HCT116 (cell line): ENCODE data around the gene ANXA6. TPM values are rescaled to one million over a fixed set of nuclear protein-coding genes. Genes with fewer than 3 reads are reported as not detected.

Source experiments
- ATAC-seq: fragments of 200-7000 bp; cut with Tn5 transposase; 2 replicates; pipeline ENCODE4 v1.9.1; 2020; ENCODE audit warnings: mild to moderate bottlenecking, moderate library complexity
- BruUV-seq: library from RNA; stranded (reverse); fragments of 400-500 nt; replicated peaks from 2 replicates; lab custom pipeline; 2021; lab: Mats Ljungman, UMichigan
- CTCF ChIA-PET: fragments of 300-600 bp; sonication (Branson Sonifier 250); formaldehyde crosslinking; loops from one replicate; lab custom pipeline; 2021; ENCODE audit warnings: antibody characterized with exemption; lab: Charles Lee
- POLR2A ChIA-PET: fragments of 300-600, 350-600 bp; sonication (Branson Sonifier 250); formaldehyde crosslinking; loops from one replicate; lab custom pipeline; 2021; ENCODE audit warnings: antibody characterized with exemption; lab: Charles Lee
- RAD21 ChIA-PET, 2 experiments: fragments of 300-600 bp; sonication (Branson Sonifier 250); formaldehyde crosslinking; loops; one replicate each; lab custom pipeline; 2023; ENCODE audit warnings: low total read pairs in 2 of 2; ENCODE audit not compliant: uncharacterized antibody in 2 of 2, unreplicated experiment in 2 of 2, low non-redundant PET in 1 of 2; lab: Charles Lee
- DNase-seq: peaks from one replicate; pipeline ENCODE4 v3.0.0-alpha.2; 2010; ENCODE audit warnings: low read depth, low spot score
- H2AFZ ChIP-seq: fragments of 200-600 bp; shearing (Covaris generic), sonication (generic); 2 replicates; pipeline ENCODE4 v1.6.1; 2017; ENCODE audit warnings: low read depth, mixed run types, mixed read lengths, antibody characterized with exemption, low read length; ENCODE audit not compliant: poor library complexity, severe bottlenecking
- H3K27ac ChIP-seq: 2 replicates; pipeline ENCODE4 v1.5.1; 2012; ENCODE audit warnings: low read depth, low read length
- H3K27me3 ChIP-seq: fragments of 200-600 bp; sonication (generic); 2 replicates; pipeline ENCODE4 v1.6.1; 2016; ENCODE audit warnings: mixed run types, low read length, mixed read lengths; ENCODE audit not compliant: insufficient read depth
- H3K36me3 ChIP-seq, 2 experiments: fragments of 200-500 bp in 1 of 2; fragments of 200-600 bp in 1 of 2; sonication (Bioruptor generic) in 1 of 2; sonication (generic) in 1 of 2; 2 replicates each; pipeline versions ENCODE4 v1.5.1 to v1.6.1; 2014 to 2016; ENCODE audit warnings: low read length in 2 of 2, inconsistent platforms in 1 of 2, mixed read lengths in 1 of 2, mixed run types in 1 of 2; ENCODE audit not compliant: insufficient read depth in 2 of 2, control insufficient read depth in 1 of 2
- H3K4me1 ChIP-seq, 2 experiments: fragments of 200-600 bp in 1 of 2; sonication (generic) in 1 of 2; 2 replicates each; pipeline versions ENCODE4 v1.5.1 to v1.6.1; 2012 to 2017; ENCODE audit warnings: low read length in 2 of 2, inconsistent platforms in 1 of 2, mild to moderate bottlenecking in 1 of 2, mixed read lengths in 1 of 2, mixed run types in 1 of 2, moderate library complexity in 1 of 2; ENCODE audit not compliant: insufficient read depth in 2 of 2, control insufficient read depth in 1 of 2
- H3K4me2 ChIP-seq: fragments of 200-600 bp; sonication (generic); 2 replicates; pipeline ENCODE4 v1.6.1; 2017; ENCODE audit warnings: mixed run types, low read length, mixed read lengths
- H3K4me3 ChIP-seq, 2 experiments: fragments of 200-600 bp in 1 of 2; sonication (generic) in 1 of 2; replicated peaks in 1 of 2; 2 replicates each; pipeline ENCODE4 v1.5.1; 2011 to 2016; ENCODE audit warnings: low read length in 2 of 2, control low read depth in 1 of 2, low read depth in 1 of 2, mild to moderate bottlenecking in 1 of 2, mixed read lengths in 1 of 2, mixed run types in 1 of 2
- H3K79me2 ChIP-seq: fragments of 200-600 bp; sonication (generic); 2 replicates; pipeline ENCODE4 v1.6.1; 2017; ENCODE audit warnings: mild to moderate bottlenecking, mixed run types, low read length, moderate library complexity, mixed read lengths; ENCODE audit not compliant: insufficient read depth
- H3K9ac ChIP-seq: fragments of 200-600 bp; sonication (generic); 2 replicates; pipeline ENCODE4 v1.6.1; 2016; ENCODE audit warnings: low read length, mixed read lengths
- H3K9me2 ChIP-seq: fragments of 200-600 bp; sonication (generic), shearing (Covaris generic); 2 replicates; pipeline ENCODE4 v1.6.1; 2017; ENCODE audit warnings: mixed run types, mild to moderate bottlenecking, moderate library complexity; ENCODE audit not compliant: insufficient read depth
- H3K9me3 ChIP-seq, 2 experiments: fragments of 200-500 bp in 1 of 2; fragments of 200-600 bp in 1 of 2; sonication (Bioruptor generic) in 1 of 2; sonication (generic) in 1 of 2; 2 replicates each; pipeline ENCODE4 v1.6.1; 2014 to 2017; ENCODE audit warnings: low read length in 2 of 2, mixed read lengths in 2 of 2, inconsistent platforms in 1 of 2, low read depth in 1 of 2, mild to moderate bottlenecking in 1 of 2, mixed run types in 1 of 2, moderate library complexity in 1 of 2; ENCODE audit not compliant: control insufficient read depth in 1 of 2, insufficient read depth in 1 of 2
- H4K20me1 ChIP-seq: fragments of 200-600 bp; sonication (generic), shearing (Covaris generic); 2 replicates; pipeline ENCODE4 v1.6.1; 2017; ENCODE audit warnings: mixed run types, mild to moderate bottlenecking, moderate library complexity; ENCODE audit not compliant: insufficient read depth
- CEBPB ChIP-seq: IDR thresholded peaks from 2 replicates; pipeline ENCODE4 v1.6.1; 2012; ENCODE audit warnings: low read depth
- CTCF ChIP-seq, 3 experiments: fragments of 200-600 bp in 1 of 3; sonication (generic) in 1 of 3; IDR thresholded peaks in 2 of 3; conservative IDR thresholded peaks in 1 of 3; 2 replicates each; pipeline ENCODE4 v1.5.1; 2012 to 2017; ENCODE audit warnings: low read depth in 2 of 3, low read length in 2 of 3, antibody characterized with exemption in 1 of 3, borderline replicate concordance in 1 of 3, control low read depth in 1 of 3, mild to moderate bottlenecking in 1 of 3, mixed read lengths in 1 of 3, mixed run types in 1 of 3, moderate library complexity in 1 of 3; ENCODE audit not compliant: insufficient read depth in 1 of 3
- EGR1 ChIP-seq: IDR thresholded peaks from 2 replicates; pipeline ENCODE4 v1.6.1; 2012; ENCODE audit warnings: low read depth
- ELF1 ChIP-seq: IDR thresholded peaks from 2 replicates; pipeline ENCODE4 v1.6.1; 2012; ENCODE audit warnings: low read depth, borderline replicate concordance
- EZH2 ChIP-seq: fragments of 200-600 bp; sonication (generic); IDR thresholded peaks from 2 replicates; pipeline ENCODE4 v1.6.1; 2017; ENCODE audit warnings: antibody characterized with exemption, mixed run types
- EZH2phosphoT487 ChIP-seq: fragments of 200-600 bp; IDR thresholded peaks from 2 replicates; pipeline ENCODE4 v1.6.1; 2018; ENCODE audit warnings: antibody characterized with exemption, borderline replicate concordance
- FOSL1 ChIP-seq: IDR thresholded peaks from 2 replicates; pipeline ENCODE4 v1.6.1; 2012; ENCODE audit warnings: low read depth
- JUND ChIP-seq: IDR thresholded peaks from 2 replicates; pipeline ENCODE4 v1.6.1; 2012
- POLR2A ChIP-seq: IDR thresholded peaks from 2 replicates; pipeline ENCODE4 v1.7.0; 2011; ENCODE audit warnings: borderline replicate concordance; ENCODE audit not compliant: insufficient read depth, insufficient read length; ENCODE audit errors: extremely low read depth
- POLR2AphosphoS5 ChIP-seq: IDR thresholded peaks from 2 replicates; pipeline ENCODE4 v1.6.1; 2011; ENCODE audit warnings: mild to moderate bottlenecking, low read depth, low read length, moderate library complexity
- SIN3A ChIP-seq: IDR thresholded peaks from 2 replicates; pipeline ENCODE4 v1.6.1; 2012; ENCODE audit warnings: low read depth
- SP1 ChIP-seq: IDR thresholded peaks from 2 replicates; pipeline ENCODE4 v1.6.1; 2012; ENCODE audit warnings: low read depth
- SRF ChIP-seq: IDR thresholded peaks from 2 replicates; pipeline ENCODE4 v1.6.1; 2012; ENCODE audit warnings: low read depth
- ZNF274 ChIP-seq: fragments of 200-500 bp; sonication (Bioruptor generic); IDR thresholded peaks from 2 replicates; pipeline ENCODE4 v1.6.1; 2014; ENCODE audit warnings: mild to moderate bottlenecking, low read depth, low read length, inconsistent platforms
- intact Hi-C: fragments of 100-400 bp; cut with micrococcal nuclease; formaldehyde crosslinking; loops from 2 replicates; pipeline ENCODE4 v1.10.0; 2022
- total RNA-seq: library from RNA; stranded (reverse); gene quantifications from one replicate; pipeline ENCODE4 v1.2.1, GENCODE V29; 2021; ENCODE audit not compliant: unreplicated experiment
- TF ChIP-seq, protein P1 (sequence below): IDR thresholded peaks from 2 replicates; pipeline ENCODE4 v1.6.1; 2012
- TF ChIP-seq, protein P2 (sequence below): IDR thresholded peaks from 2 replicates; pipeline ENCODE4 v1.6.1; 2011; ENCODE audit warnings: mild to moderate bottlenecking, low read length, moderate library complexity; ENCODE audit not compliant: insufficient replicate concordance; ENCODE audit errors: extremely low read depth

The ANXA6 gene
- total RNA-seq, 1 experiment from 2014 or later: 71.9 TPM

DNA sequence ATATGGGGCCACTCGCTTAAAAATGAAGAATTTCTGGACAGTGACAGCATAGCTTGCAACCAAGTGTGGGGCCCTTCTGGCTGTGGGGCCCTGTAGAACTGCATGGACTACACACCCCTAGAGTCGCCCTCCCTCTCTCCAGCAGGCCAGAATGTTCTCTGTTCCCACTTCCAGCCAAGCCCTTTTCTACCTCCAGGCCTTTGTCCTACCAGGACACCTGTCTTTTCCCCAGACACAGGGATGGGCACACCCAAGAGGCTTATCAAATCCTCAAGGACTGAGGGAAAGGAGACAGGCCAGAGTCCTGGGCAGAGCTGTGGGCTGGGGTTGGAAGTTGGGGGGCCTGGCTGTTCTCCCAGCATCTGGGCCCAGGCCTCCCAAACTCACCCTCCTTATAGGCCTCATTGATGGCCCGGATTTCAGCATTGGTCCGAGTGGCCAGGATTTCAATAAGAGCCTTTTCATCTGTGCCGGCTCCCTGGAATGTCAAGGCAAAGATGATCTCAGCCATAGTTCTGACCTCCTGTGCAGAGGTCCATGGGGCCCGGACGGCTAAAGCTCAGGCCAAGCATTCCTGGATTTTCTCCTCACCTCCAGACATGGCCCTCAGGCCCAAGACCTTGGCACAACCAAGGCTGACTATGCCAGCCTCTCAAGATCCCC, 38.5 kb downstream of the ANXA6 start:
- no peak overlapping the region for H3K27ac ChIP-seq
- no peak overlapping the region for H3K9ac ChIP-seq
- RAD21 ChIA-PET: no interaction called here
- ATAC-seq (no peak), DNase-seq (no peak)
- peaks cover 4 to 13% of the 10 kb centered on the region in 2 experiments; a peak in 3 of 4 replicates for H3K36me3 ChIP-seq
- no peak overlapping the region for H3K4me3 ChIP-seq
- no peaks in the 10 kb centered on the region for H3K27me3 ChIP-seq
- CTCF ChIA-PET: interaction anchor here (7.7 kb wide), 1 partner anchor 68 kb away, joined by 171 read pairs; no protein-coding TSS in a partner anchor
- H3K79me2 ChIP-seq: no peaks in the 10 kb centered on the region
- no peaks in the 10 kb centered on the region for H4K20me1 ChIP-seq
- POLR2A ChIA-PET: no interaction called here
- BruUV-seq: no TSS peak
- no peaks in the 10 kb centered on the region for H3K9me2 ChIP-seq
- H3K4me1 ChIP-seq: peaks cover 0 to 7% of the 10 kb centered on the region in 2 experiments; a peak in 2 of 4 replicates
- H3K9me3 ChIP-seq: no peaks in the 10 kb centered on the region
- TF ChIP-seq ELF1: no peak
- TF ChIP-seq FOSL1: no peak
- no peak for TF ChIP-seq SP1
- no peak for TF ChIP-seq CTCF (IDR thresholded peaks at IDR 0.05 in 2 of 3, conservative IDR thresholded peaks at IDR 0.05 in 1 of 3; ENCODE audit: borderline replicate concordance in 1 of 3, insufficient read depth in 1 of 3, low read depth in 2 of 3, low read length in 2 of 3)
- TF ChIP-seq EZH2: no peak
- no peak for TF ChIP-seq JUND
- no peak for TF ChIP-seq POLR2AphosphoS5
- no peak for TF ChIP-seq SIN3A
- TF ChIP-seq, protein P1, sequence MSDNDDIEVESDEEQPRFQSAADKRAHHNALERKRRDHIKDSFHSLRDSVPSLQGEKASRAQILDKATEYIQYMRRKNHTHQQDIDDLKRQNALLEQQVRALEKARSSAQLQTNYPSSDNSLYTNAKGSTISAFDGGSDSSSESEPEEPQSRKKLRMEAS: no peak
- no peak for TF ChIP-seq EZH2phosphoT487
- no peak for TF ChIP-seq EGR1
- no peak for TF ChIP-seq ZNF274
- TF ChIP-seq SRF: no peak
- TF ChIP-seq POLR2A: no peak
- TF ChIP-seq, protein P2, sequence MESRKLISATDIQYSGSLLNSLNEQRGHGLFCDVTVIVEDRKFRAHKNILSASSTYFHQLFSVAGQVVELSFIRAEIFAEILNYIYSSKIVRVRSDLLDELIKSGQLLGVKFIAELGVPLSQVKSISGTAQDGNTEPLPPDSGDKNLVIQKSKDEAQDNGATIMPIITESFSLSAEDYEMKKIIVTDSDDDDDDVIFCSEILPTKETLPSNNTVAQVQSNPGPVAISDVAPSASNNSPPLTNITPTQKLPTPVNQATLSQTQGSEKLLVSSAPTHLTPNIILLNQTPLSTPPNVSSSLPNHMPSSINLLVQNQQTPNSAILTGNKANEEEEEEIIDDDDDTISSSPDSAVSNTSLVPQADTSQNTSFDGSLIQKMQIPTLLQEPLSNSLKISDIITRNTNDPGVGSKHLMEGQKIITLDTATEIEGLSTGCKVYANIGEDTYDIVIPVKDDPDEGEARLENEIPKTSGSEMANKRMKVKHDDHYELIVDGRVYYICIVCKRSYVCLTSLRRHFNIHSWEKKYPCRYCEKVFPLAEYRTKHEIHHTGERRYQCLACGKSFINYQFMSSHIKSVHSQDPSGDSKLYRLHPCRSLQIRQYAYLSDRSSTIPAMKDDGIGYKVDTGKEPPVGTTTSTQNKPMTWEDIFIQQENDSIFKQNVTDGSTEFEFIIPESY: no peak
- TF ChIP-seq CEBPB: no peak
- H3K4me2 ChIP-seq: no peak overlapping the region
- H2AFZ ChIP-seq: no peak overlapping the region
- intact Hi-C loops: no loop called here
